GM21381 (cell line): ENCODE data around the gene ZNF723.
"Not testable (repeated sequence)": the region's sequence is repeated elsewhere in the genome, so short reads cannot be mapped to it uniquely, and the experiment has no call there.

Source experiments
- ATAC-seq: cut with Tn5 transposase; IDR thresholded peaks from one replicate; pipeline ENCODE4 v1.9.1; 2021; ENCODE audit warnings: mild to moderate bottlenecking, moderate library complexity; ENCODE audit not compliant: unreplicated experiment

ZNF723 gene

DNA sequence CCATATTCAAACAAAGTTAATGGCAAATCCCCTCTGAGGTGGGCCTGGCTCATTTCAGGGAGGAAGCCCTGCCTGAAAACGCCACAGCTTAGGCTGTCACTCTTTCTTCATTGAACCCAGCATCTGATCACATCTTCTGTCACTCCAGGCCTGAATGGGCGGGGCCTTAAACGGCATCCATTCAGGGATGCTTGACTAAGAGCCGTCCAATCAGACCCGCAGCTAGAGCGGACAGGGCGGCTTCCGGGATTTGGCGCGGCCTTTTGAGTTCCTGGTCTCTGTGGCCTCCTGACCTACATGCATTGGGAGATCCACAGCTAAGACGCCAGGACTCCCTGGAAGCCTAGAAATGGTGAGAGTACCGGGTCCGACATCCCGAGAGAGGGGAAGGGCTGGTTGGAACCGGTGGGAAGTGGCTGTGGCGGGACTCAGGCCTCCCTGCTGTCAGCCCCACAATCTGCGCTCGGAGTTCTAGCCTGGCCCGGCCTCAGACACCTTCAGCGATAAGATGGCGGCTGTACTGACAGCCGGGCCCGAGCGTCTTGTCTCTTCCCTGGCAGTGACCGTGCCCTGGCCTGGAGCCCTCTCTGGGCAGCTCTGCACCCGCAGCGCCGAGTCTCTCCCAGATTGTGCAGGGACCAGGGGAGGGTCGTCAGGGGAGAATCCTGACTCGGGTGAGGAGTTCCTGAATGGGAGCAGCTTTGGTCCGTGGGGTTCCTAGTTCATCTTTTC lies at the start of gene ZNF723:
Gene ZNF723 (plus strand): TSS at position 261 of the 732 bp plus-strand sequence. CDS start 89 bp downstream, at position 350.
- ATAC-seq: no peak

DNA sequence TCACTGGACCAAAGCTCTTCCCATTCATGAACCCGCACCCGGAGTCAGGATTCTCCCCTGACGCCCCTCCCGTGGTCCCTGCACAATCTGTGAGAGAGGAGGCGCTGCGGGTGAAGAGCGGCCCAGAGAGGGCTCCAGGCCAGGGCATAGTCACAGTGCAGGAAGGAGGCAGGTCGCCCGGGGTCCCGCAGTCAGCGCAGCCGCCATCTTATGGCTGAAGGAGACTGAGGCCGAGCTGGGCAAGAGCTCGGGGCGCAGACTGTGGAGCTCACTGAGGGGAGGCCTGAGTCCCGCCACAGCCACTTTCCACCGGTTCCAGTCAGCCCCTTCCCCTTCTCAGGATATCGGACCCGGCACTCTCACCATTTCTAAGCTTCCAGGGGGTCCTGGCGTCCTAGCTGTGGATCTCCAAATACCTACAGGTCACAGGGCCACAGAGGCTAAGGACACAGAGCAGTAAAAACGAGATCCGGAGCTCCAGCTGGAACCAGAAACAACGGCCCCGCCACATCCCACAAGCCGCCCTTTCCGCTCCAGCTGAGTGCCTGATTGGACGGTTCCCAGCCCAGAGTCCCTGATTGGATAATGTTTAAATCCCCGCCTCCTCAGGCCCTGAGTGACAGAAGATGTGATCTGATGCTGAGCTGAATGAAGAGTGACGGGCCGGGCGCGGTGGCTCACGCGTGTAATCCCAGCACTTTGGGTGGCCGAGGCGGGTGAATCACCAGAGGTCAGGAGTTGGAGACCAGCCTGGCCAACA lies 48.3 kb upstream of the ZNF723 start, which contains the start of gene ZNF99:
Gene ZNF99 (minus strand): TSS at position 501 of the 760 bp plus-strand sequence. CDS start 135 bp downstream, at position 366.
- ATAC-seq: no peak

DNA sequence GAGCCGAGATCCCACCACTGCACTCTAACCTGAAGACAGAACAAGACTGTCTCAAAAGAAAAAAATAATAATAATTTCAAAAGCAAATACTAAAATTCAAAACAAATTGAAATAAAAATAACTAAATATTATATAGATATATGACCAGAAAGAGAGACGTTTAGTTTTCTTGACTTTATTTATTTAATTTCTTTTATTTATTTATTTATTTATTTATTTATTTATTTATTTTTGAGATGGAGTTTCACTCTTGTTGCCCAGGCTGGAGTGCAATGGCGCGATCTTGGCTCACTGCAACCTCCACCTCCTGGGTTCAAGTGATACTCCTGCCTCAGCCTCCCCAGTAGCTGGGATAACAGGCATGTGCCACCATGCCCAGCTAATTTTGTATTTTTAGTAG lies 39.2 kb upstream of the ZNF723 start:
- ATAC-seq: not testable (repeated sequence)

DNA sequence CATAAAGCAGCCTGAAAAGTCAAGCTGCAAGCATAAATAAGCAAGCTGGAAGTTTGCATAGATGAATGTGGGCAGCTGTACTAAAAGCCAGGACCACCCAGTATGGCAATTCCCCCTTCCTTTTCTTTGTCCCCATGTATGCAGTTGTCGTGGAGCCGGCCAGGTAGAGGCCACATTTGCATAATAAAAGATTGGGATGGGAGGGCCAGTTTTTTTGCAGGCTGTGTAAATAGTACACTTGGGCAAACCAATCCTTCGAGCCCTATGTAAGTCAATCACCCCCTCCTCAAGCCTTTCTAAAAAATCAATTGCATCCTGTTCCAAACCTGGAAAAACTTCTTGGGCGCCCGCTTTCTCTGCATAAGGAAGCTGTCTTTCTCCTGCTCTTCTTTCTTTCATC lies 35.1 kb upstream of the ZNF723 start:
- ATAC-seq: no peak

DNA sequence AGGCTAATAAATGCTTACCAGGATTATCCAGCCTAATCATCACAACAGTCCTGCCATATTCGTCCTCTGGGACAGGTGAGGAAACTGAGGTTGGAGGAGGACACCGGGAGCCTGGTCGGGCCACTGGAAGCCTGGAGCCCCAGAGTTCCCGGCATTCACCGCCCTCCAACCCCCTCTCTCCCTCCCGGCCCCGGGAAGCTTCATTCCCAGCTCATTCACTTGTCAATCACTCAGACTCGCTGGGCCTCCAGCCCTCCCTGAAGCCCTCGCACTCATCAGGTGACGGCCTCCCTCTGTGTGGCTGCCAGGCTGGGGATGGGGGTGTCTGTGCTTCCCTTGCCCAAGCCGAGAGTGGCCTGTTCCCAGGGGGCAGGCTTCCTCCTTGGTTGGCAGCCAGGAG lies 25.7 kb upstream of the ZNF723 start:
- no peak for ATAC-seq

DNA sequence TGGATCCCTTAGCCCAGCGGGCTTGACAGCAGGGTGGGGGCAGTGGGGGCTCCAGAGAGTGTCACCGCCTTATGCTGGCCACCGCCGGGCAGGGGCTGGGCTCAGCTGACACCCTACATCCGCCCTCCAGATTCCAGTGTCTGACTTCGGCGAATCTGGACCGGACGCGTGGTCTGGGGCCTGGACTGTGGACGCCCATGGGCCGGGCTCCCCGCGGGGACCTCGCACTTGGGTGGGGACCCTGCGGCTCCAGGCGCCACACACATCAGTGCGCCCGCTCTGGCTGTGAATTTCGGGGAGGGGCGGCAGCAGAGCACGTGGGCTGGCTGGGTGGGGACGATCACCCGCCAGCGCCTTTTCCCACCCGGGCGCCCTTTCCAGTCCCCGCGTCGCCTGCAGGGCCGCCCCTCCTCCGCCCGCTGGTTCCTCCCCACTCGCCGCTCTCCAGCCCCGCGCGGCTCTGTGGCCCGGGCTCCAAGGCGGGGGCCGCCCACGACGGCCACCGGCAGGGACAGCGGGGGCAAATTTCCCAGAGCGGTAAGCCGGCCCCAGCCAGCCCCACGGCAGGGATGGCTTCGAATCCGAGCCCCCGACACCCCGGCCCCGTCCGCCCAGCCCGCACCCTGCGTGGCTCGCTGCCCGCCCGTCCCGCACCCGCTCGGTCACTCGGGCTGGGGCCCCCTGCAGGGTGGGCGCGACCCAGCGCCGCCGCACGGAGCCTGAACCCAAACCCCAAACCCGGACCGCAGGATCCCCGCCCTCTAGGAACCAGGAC lies 24.8 kb upstream of the ZNF723 start:
- ATAC-seq: no peak

DNA sequence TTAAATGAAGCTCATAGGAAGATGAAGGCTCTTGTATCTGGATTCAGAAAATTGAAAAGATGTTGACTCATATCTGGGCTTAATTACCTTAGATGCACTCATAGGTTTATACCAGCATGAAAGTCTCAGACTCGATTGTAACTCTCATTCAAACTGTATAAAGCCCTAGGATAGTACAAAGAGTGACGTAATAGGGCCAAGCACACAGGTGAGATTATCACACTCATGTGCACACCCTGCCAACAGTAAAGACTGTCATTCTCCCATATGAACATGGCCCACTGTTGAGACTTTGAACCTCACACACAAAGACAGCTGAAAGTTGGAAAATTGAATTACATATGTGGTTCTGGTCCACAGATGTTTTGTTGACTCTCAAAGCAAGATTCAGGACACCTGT lies 18.0 kb upstream of the ZNF723 start:
- ATAC-seq: no peak

DNA sequence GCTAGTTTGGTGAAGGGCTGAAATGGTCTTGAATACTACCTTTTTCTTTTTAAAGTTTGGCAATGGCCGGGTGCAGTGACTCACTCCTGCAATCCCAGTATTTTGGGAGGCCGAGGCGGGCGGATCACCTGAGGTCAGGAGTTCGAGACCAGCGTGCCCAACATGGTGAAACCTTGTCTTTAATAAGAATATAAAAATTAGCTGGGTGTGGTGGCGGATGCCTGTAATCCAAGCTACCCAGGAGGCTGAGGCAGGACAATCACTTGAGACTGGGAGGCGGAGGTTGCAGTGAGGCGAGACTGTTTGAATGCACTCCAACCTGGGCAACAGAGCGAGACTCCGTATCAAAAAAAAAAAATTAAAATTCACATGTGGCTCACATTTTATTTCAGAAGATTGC lies 880 bp upstream of the ZNF723 start:
- no peak for ATAC-seq

DNA sequence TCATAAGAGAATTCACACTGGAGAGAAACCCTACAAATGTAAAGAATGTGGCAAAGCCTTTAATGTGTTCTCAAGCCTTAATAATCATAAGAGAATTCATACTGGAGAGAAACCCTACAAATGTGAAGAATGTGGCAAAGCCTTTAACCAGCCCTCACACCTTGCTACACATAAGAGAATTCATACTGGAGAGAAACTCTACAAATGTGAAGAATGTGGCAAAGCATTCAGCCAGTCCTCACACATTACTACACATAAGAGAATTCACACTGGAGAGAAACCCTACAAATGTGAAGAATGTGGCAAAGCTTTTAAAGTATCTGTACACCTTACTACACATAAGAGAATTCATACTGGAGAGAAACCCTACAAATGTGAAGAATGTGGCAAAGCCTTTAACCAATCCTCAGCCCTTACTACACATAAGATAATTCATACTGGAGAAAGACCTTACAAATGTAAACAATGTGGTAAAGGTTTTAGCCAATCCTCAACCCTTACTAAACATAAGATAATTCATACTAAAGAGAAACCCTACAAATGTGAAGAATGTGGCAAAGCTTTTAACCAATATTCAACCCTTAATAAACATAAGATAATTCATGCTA lies 25.7 kb downstream of the ZNF723 start:
- ATAC-seq: not testable (repeated sequence)

DNA sequence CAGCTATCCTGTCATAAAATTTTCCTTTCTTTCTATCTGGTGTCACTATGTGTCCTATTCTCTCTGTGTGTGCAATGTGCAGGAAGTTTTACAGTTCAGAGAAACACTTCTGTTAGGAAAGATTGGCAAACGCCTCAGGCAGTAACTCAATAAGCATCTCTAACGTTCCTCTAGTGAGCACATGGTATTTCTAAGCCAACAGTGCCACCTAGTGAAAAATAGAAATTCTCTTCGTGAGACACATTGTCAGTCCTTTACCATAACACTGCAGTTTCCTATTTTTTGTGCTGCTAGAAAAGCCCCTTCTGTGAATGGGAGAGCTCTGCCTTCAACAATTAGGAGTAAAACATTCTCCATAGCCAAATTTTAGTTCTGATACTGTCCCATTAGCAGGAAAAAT lies 50.7 kb downstream of the ZNF723 start:
- no peak for ATAC-seq

DNA sequence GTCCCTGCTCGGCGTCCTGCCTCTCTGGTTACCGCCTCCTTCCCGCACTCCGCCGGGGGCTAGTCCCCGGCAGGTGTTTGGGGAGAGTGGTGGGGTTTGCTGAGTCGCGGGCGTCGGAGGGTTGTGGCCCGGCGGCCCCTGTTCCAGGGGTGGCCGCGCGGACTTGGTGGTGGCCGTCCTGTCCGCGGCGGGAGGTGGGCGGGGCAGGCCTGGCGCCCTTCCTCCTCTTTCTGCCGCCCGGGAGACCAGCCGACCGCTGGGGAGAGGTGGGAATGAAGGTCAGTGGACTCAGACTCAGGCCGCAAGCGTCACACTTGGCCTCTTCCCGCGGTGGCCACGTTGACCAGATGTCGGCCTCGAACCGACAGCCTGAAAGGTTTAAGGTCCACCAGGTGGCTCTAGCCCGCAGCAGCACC lies 61.8 kb downstream of the ZNF723 start:
- ATAC-seq: no peak

DNA sequence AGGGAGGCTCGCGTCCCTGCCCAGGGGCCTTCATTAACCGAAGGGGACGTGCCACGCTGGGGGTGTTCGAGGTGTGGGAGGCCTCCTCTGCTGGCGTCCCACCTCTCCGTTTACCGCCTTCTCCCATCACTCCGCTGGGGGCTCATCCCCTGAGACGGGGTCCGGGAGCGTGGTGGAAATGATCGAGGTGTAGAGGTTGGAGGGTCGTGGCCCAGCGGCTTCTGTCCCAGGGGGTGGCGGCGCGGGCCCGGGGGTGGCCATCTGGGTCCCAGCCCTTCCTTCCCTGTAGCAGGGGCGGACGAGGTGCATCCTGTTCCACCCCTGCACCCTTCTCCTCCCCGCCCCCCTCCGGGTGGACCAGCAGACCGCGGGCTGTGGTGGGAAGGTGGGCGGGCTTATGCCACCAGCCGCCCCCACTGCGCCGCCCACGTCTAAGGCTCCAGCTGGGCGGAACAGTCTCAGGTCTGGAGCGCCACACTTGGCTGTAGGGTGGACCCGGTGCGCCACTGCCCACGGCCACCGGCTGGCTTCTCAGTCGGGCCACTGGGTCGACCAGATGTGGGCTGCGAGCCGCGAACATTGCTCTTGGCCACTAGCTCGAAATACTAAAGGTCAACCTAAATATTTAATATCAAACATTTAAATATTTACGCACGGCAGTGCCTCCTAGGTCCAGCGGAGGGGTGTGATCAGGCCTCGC lies 69.5 kb downstream of the ZNF723 start:
- ATAC-seq: no peak
